Thoracic aorta (tissue), 2 donors: Measurements from ENCODE around the gene INAVA. TPM values are rescaled to one million over a fixed set of nuclear protein-coding genes. Genes with fewer than 3 reads are reported as not detected.

Experiments used
- ATAC-seq: fragments of 150-250 bp; one replicate; pipeline ENCODE4 v1.8.0; 2017; ENCODE audit warnings: low read depth; ENCODE audit not compliant: insufficient number of reproducible peaks, low FRiP score
- DNase-seq: peaks from one replicate; pipeline ENCODE4 v3.0.0-alpha.2; 2020; ENCODE audit warnings: low spot score
- H3K27ac ChIP-seq, 2 donors: fragments of 200-600 bp; sonication (generic); 1 replicate in 1 of 2; 2 replicates in 1 of 2; pipeline ENCODE4 v1.5.1; 2016; ENCODE audit warnings: mild to moderate bottlenecking in 2 of 2, moderate library complexity in 2 of 2
- H3K27me3 ChIP-seq: fragments of 200-600 bp; sonication (generic); replicated peaks from 2 replicates; pipeline ENCODE4 v1.6.0; 2016; ENCODE audit warnings: mild to moderate bottlenecking; ENCODE audit not compliant: insufficient read depth
- H3K36me3 ChIP-seq: fragments of 200-600 bp; sonication (generic); one replicate; pipeline ENCODE4 v1.5.1; 2016
- H3K4me1 ChIP-seq, 2 donors: fragments of 200-600 bp; sonication (generic); 1 replicate in 1 of 2; 2 replicates in 1 of 2; pipeline versions ENCODE4 v1.5.1 to v1.6.0; 2016; ENCODE audit warnings: low read depth in 2 of 2, mild to moderate bottlenecking in 1 of 2; ENCODE audit not compliant: control insufficient read depth in 1 of 2
- H3K4me3 ChIP-seq: fragments of 200-600 bp; sonication (generic); 2 replicates; pipeline ENCODE4 v1.5.1; 2016; ENCODE audit warnings: mild to moderate bottlenecking
- H3K9me3 ChIP-seq: fragments of 200-600 bp; sonication (generic); 2 replicates; pipeline ENCODE4 v1.5.1; 2016
- total RNA-seq, 2 donors: library from RNA; depleted of rRNA; stranded (reverse); fragments of >200 nt; gene quantifications; one replicate each; pipeline versions ENCODE4 v1.1.0 to v1.2.3, GENCODE V29; 2016
- TF ChIP-seq, protein P1 (sequence below): fragments of 200-600 bp; sonication (generic); IDR thresholded peaks from one replicate; pipeline ENCODE4 v1.5.1; 2019; ENCODE audit warnings: antibody characterized with exemption

Gene INAVA
- total RNA-seq, 2 donors from 2014 or later: 1.8 to 3.5 TPM

DNA sequence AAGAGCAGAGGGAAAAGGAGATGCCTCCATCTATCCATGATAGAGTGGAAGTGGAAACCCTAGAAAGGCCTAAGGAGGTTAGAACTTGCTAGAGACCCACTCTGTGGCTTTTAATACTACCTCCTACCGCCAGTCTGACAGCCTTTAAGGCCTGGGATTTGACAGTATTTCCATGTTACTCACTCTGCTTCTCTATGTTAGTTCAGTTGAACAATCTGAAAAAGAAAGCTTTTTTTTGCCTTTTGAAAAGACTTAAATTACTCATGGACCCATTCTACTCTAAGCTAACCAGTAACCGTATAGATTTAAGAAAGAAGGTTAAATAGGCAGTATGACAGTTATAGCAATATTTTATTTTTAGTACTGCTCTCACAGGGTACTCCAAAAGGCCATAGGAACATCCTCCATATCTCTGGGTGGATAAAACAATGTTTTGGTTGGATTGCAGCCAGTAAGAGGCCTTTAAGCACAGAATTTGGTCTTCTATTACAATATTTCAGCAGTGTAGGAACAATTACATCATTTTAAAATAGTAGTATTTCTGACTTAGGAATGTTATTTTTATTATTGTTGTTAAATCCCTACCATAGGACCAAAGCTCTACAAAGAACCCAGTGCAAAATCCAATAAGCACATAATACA is 37.9 kb upstream of the INAVA start:
- peaks cover 0 to 6% of the 10 kb centered on the region in 2 donors for H3K4me1 ChIP-seq
- TF ChIP-seq, protein P1, sequence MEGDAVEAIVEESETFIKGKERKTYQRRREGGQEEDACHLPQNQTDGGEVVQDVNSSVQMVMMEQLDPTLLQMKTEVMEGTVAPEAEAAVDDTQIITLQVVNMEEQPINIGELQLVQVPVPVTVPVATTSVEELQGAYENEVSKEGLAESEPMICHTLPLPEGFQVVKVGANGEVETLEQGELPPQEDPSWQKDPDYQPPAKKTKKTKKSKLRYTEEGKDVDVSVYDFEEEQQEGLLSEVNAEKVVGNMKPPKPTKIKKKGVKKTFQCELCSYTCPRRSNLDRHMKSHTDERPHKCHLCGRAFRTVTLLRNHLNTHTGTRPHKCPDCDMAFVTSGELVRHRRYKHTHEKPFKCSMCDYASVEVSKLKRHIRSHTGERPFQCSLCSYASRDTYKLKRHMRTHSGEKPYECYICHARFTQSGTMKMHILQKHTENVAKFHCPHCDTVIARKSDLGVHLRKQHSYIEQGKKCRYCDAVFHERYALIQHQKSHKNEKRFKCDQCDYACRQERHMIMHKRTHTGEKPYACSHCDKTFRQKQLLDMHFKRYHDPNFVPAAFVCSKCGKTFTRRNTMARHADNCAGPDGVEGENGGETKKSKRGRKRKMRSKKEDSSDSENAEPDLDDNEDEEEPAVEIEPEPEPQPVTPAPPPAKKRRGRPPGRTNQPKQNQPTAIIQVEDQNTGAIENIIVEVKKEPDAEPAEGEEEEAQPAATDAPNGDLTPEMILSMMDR: no peak
- H3K36me3 ChIP-seq: peaks cover 16% of the 10 kb centered on the region
- DNase-seq: no peak
- ATAC-seq: no peak
- no peak overlapping the region for H3K4me3 ChIP-seq
- no peaks in the 10 kb centered on the region for H3K9me3 ChIP-seq
- no peak overlapping the region for H3K27ac ChIP-seq
- H3K27me3 ChIP-seq: no peaks in the 10 kb centered on the region

DNA sequence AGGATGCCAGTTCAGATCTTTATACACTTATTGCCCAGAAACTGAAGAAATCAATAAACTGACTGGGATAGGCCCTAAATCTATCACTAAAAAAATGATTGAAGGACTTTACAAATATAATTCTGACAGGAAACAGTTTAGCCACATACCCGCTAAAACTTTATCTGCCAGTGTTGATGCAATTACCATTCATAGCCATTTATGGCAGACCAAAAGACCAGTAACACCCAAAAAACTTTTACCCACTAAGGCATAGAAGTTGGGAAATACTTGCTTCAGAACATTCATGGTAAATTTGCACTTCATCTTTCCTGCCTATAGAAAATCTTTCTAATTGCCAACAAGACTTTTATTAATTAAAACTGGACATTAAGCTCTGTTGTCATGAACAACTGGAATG is 36.9 kb upstream of the INAVA start:
- Histone ChIP-seq H3K4me1 (peaks cover 0 to 6% of the 10 kb centered on the region in 2 donors), H3K27me3 (no peaks in the 10 kb centered on the region), H3K9me3 (no peaks in the 10 kb centered on the region), H3K27ac (no peak overlapping the region), H3K36me3 (peaks cover 19% of the 10 kb centered on the region), H3K4me3 (no peak overlapping the region)
- ATAC-seq: no peak
- TF ChIP-seq, protein P1: no peak
- no peak for DNase-seq

- DNase-seq (no peak), ATAC-seq (no peak)
- Histone ChIP-seq H3K27me3 (no peaks in the 10 kb centered on the region), H3K4me1 (peaks cover 0 to 1% of the 10 kb centered on the region in 2 donors), H3K4me3 (no peak overlapping the region), H3K9me3 (no peaks in the 10 kb centered on the region), H3K36me3 (peaks cover 12% of the 10 kb centered on the region), H3K27ac (no peak overlapping the region)
- TF ChIP-seq, protein P1: no peak
These were observed 32.6 kb upstream of the INAVA start for GRCh38 chr1:200861937-200862647.

DNA sequence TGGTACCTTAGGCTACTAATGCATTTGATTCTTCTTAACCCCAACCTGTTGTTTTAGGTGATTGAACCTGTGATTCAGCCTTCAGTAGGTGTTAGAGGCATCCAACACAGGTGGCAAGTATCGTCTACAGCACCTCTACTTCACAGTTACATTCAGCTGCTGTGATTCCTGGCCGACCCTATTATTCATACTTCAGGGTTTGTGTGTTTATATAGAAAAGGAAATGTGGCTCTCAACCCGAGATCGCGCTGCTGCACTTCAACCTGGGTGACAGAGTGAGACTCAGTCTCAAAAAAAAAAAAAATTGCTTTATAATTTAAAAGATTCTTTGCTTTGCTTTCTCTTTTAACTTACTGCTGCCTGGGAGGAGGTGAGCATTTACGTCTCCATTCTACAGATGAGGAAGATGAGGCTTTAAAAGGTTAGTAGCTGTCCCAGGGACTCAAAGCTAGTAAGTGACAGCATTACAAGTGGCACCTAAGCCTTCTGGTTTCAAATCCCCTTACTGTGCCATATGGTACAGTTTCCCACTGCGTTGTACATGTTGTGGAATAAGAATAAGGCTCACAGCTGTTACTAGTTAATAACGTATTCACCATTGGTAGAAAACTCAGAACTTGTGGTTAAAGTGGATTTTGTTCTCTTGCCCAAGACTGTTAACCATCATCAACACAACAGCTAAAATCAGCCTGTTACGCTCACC is 31.8 kb upstream of the INAVA start:
- no peak overlapping the region for H3K27ac ChIP-seq
- TF ChIP-seq, protein P1: no peak

DNA sequence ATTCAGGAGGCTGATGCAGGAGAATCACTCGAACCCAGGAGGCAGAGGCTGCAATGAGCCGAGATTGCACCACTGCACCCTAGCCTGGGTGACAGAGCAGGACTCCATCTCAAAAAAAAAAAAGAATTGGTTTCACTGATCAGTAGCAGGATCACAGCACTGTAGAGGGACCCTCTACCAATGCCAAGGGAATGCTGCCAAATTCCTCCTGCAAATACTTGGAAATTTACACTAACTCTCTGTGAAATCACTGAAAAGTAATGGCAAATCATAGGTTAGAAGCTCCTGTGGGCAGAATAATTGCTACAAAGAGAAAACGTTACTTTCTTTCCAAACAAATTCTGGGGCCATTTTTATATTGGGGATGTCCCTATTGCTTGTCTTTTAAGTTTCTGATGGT is 28.6 kb upstream of the INAVA start:
- DNase-seq: no peak
- Histone ChIP-seq H3K4me1 (no peaks in the 10 kb centered on the region), H3K27ac (no peak overlapping the region), H3K4me3 (no peak overlapping the region), H3K27me3 (no peaks in the 10 kb centered on the region), H3K36me3 (peaks cover 12% of the 10 kb centered on the region), H3K9me3 (no peaks in the 10 kb centered on the region)
- TF ChIP-seq, protein P1: no peak
- no peak for ATAC-seq

More for the DNA sequence above, 31.8 kb upstream of the INAVA start:
- Histone ChIP-seq H3K36me3 (peaks cover 12% of the 10 kb centered on the region), H3K4me3 (no peak overlapping the region), H3K4me1 (no peaks in the 10 kb centered on the region), H3K9me3 (no peaks in the 10 kb centered on the region), H3K27me3 (no peaks in the 10 kb centered on the region)
- ATAC-seq (no peak), DNase-seq (no peak)
